ENCODE measurements around the gene NFIB.

NFIB gene

GRCh38 chr9:14303521-14303920, 10.4 kb downstream of the NFIB start:
- DNase-seq, result no peak

- no peak for DNase-seq
Measured at GRCh38 chr9:14303100-14303499, 10.8 kb downstream of the NFIB start.

GRCh38 chr9:14302405-14302804, 11.5 kb downstream of the NFIB start:
- DNase-seq, result no peak

- no peak for DNase-seq
Measured at GRCh38 chr9:14301583-14302021, 12.3 kb downstream of the NFIB start.

- no peak for DNase-seq
Measured at GRCh38 chr9:14301006-14301405, 12.9 kb downstream of the NFIB start.

GRCh38 chr9:14300588-14300987, 13.4 kb downstream of the NFIB start:
- DNase-seq, result no peak

- no peak for DNase-seq
Measured at GRCh38 chr9:14300040-14300439, 13.9 kb downstream of the NFIB start.

GRCh38 chr9:14298601-14299022, 15.3 kb downstream of the NFIB start:
- DNase-seq, result no peak

- no peak for DNase-seq
Measured at GRCh38 chr9:14296495-14297113, 17.3 kb downstream of the NFIB start.

- no peak for DNase-seq
Measured at GRCh38 chr9:14294659-14295058, 19.3 kb downstream of the NFIB start.

- DNase-seq, result no peak
Measured at GRCh38 chr9:14293801-14294200, 20.1 kb downstream of the NFIB start.

GRCh38 chr9:14292181-14292739, 21.7 kb downstream of the NFIB start:
- DNase-seq, result no peak

GRCh38 chr9:14289916-14290315, 24.0 kb downstream of the NFIB start:
- no peak for DNase-seq

GRCh38 chr9:14288433-14288832, 25.5 kb downstream of the NFIB start:
- DNase-seq, result no peak

GRCh38 chr9:14286121-14286520, 27.8 kb downstream of the NFIB start:
- no peak for DNase-seq

GRCh38 chr9:14283276-14283675, 30.7 kb downstream of the NFIB start:
- DNase-seq, result no peak

GRCh38 chr9:14281876-14282275, 32.1 kb downstream of the NFIB start:
- no peak for DNase-seq

- DNase-seq, result no peak
Measured at GRCh38 chr9:14281136-14281795, 32.7 kb downstream of the NFIB start.

- DNase-seq, result no peak
Measured at GRCh38 chr9:14279671-14280070, 34.3 kb downstream of the NFIB start.

GRCh38 chr9:14278291-14278721, 35.6 kb downstream of the NFIB start:
- DNase-seq, result no peak

GRCh38 chr9:14277761-14278160, 36.2 kb downstream of the NFIB start:
- DNase-seq, result no peak

GRCh38 chr9:14277244-14277643, 36.7 kb downstream of the NFIB start:
- DNase-seq, result no peak

GRCh38 chr9:14275331-14275730, 38.6 kb downstream of the NFIB start:
- no peak for DNase-seq

GRCh38 chr9:14273696-14274121, 40.2 kb downstream of the NFIB start:
- no peak for DNase-seq

Data from inflammatory macrophage treated with lipopolysaccharide for 1 hour (primary cell).